GM20431 (cell line): ENCODE measurements around the gene MAGED1.
"Not testable (repeated sequence)": the region's sequence is repeated elsewhere in the genome, so short reads cannot be mapped to it uniquely, and the experiment has no call there.

Experiments
- in situ Hi-C: fragments of 300-500 bp; cut with MseI, MboI; formaldehyde crosslinking; loops from one replicate; pipeline ENCODE4 v1.15.0; 2020; ENCODE audit warnings: low sequenced_read_pairs; ENCODE audit not compliant: unreplicated experiment

MAGED1 gene

DNA sequence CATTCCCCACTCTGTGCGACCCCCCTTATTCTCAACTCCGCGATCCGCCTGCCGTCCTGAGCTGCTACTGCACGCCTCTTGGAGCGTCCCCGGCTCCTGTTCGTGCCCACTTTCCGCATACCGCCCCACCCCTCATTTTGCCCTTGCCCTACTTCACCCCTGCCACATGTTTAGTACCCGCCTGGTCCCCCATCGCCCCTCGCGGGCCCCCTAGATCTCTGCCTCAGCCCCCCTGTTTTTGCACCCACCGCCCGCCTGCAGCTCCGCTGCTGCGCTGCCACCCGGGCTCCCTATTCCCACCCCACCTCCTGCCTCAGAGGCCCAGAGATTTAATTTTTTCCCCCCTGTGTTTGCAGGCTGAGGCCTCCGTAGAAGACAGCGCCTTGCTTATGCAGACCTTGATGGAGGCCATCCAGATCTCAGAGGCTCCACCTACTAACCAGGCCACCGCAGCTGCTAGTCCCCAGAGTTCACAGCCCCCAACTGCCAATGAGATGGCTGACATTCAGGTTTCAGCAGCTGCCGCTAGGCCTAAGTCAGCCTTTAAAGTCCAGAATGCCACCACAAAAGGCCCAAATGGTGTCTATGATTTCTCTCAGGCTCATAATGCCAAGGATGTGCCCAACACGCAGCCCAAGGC, 1.4 kb downstream of the MAGED1 start:
- in situ Hi-C loops: no loop called here

DNA sequence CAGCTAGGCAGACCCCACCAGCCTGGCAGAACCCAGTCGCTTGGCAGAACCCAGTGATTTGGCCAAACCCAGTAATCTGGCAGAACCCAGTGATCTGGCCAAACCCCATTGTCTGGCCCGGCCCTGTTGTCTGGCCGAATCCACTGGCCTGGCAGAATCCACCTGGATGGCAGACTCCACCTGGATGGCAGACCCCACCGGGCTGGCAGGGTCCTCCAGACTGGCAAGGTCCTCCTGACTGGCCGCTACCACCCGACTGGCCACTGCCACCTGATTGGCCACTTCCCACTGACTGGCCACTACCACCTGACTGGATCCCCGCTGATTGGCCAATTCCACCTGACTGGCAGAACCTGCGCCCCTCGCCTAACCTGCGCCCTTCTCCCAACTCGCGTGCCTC, 3.2 kb downstream of the MAGED1 start:
- in situ Hi-C loops: no loop called here

DNA sequence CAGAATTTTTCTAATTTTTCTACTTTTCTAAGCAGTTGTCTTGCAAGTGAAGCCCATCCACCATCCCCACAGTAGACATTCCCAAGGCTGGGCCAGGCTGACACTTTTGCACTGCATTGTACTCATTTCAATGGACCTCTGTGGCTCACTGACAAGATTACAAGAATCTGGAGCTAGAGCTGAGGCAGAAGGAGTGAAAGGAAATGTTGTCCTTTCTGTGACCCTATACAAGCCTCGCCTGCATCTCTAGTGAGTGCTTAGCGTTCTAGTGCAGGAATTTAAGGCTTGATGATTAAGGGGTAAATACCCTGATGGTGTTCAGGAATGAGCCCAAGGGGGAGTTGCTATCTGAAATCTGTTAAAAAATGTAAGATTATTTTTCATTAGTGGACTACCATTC, 6.3 kb downstream of the MAGED1 start:
- in situ Hi-C loops: no loop called here

DNA sequence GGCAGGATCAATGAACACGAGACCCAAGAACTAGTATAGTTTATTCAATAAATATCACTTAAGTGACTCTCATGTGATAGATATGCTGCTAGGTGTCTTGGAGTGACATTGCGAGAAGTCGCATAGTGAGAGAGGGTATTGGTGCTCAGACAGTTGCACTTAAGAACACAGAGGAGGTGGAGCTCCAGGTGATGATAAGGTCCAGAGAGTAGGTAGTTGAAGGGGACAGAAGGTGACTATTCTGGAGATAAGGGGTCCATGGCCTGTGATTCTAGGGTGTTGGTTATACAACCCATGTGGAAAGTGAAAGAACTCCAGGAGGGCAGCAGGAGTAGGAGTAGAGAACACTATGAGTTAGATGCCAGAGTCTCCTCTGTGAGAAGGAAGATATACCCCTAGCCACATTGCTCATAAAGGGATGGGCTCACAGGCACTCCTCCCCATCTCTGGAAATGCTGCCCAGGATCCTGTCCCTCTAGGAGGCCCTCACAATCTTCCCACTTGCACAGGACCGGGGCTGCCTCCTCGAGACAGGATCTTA, 9.2 kb downstream of the MAGED1 start:
- in situ Hi-C loops: no loop called here

DNA sequence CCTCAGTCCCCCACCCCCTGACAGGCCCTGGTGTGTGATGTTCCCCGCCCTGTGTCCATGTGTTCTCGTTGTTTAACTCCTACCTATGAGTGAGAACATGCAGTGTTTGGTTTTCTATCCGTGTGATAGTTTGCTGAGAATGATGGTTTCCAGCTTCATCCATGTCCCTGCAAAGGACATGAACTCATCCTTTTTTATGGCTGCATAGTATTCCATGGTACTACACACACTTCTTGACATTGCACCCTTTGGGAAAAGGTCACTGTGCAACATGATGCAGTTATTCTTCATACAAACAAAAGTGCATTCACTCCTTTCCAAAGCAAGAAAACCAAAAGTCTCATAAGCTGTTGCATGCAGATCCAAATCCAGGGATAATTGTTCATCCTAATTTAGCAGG, 11.7 kb downstream of the MAGED1 start:
- in situ Hi-C loops: not testable (repeated sequence)

DNA sequence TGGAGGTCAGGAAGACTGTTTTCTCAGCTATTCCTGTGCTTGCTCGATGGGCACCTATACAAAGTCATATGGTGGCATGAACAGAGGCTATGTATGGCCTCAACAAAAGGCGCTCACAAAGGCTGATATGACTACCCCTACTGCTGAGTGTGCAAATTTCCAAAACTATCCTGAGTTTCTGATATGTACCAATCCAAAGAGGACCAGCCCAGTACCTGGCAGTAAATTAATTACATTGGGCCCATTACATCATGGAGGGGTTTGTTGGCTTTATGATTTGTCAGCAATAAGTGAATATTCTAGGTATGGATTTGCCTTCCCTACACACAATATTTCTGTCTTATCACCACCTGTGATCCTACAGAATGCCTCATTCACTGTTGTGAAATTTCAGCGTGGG, 12.3 kb downstream of the MAGED1 start:
- in situ Hi-C loops: no loop called here

DNA sequence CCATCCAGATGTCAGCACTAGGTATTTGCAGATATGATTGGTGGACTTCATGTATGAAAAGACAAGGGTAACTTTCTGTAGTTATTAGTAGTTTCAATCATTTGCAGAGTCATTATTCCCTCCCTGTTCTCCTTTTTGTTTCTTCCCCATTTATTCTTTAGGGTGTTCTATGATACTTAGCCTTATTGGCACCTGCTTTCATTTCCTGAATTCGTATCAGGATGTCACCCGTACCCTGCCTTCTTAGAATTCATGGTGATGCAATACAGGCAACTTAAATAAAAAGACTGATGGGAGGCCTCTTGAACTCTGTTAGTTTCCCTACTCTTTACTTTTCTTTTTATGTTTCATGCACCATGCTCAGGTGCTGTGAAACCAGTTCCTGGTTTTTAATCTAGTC, 24.2 kb downstream of the MAGED1 start:
- in situ Hi-C loops: no loop called here

DNA sequence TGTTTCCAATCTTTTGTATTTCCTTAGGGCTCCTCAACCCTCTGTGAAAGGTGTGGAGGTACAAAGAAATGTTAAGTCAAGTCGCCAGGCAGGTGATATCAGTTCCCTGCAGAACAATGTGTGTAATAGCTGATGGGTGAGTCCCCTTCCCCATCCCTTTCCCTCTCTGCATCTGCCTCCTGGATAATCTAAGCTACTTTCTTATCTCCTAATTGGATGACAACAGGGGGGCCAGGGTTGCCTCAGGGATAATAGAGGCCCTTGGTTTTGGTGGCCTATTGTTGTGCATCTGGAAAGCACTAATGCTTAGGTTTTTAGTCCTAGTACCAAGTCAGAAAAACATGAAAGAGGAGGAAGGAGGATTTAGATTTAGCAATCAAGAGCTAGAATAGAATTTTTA, 29.1 kb downstream of the MAGED1 start:
- in situ Hi-C loops: no loop called here

DNA sequence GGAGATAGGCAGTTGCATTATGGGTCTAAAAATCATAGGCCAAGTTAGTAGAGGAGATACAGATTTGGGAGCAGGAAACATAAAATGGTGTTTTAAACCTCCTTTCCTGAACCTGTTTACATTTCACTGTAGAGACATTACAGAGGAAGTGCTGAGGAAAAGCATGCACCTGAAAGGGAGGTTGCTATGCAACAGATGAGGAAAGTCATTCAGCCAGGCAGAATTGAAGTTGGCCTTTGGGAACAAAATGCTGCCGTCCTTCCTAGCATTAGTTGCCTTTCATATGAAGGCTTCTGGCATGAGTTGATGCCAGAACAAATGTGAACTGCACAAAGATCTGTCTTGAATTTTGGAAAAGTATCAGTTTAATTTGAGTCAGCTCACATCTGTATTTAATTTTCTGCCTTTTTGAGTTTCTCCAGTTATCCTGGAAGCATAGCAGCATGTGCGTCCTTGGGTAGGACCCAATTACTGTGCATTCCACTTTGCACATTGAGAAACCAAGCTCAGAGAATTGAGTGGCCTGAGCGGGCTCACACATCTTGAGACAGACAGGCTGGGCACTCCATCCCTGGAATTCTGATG, 38.2 kb downstream of the MAGED1 start:
- in situ Hi-C loops: no loop called here
